GM23248 (cell line): Measurements from ENCODE around the gene LPO.

Experiments used
- EZH2 ChIP-seq: fragments of 200-600 bp; sonication (generic); IDR thresholded peaks from 2 replicates; pipeline ENCODE4 v1.6.1; 2018; ENCODE audit warnings: antibody characterized with exemption, mild to moderate bottlenecking; ENCODE audit not compliant: insufficient read depth, poor library complexity, severe bottlenecking
- EZH2phosphoT487 ChIP-seq: fragments of 200-600 bp; sonication (generic); IDR thresholded peaks from 2 replicates; pipeline ENCODE4 v1.6.1; 2018; ENCODE audit warnings: antibody characterized with exemption, moderate library complexity, mild to moderate bottlenecking, low read depth; ENCODE audit not compliant: insufficient read depth

DNA sequence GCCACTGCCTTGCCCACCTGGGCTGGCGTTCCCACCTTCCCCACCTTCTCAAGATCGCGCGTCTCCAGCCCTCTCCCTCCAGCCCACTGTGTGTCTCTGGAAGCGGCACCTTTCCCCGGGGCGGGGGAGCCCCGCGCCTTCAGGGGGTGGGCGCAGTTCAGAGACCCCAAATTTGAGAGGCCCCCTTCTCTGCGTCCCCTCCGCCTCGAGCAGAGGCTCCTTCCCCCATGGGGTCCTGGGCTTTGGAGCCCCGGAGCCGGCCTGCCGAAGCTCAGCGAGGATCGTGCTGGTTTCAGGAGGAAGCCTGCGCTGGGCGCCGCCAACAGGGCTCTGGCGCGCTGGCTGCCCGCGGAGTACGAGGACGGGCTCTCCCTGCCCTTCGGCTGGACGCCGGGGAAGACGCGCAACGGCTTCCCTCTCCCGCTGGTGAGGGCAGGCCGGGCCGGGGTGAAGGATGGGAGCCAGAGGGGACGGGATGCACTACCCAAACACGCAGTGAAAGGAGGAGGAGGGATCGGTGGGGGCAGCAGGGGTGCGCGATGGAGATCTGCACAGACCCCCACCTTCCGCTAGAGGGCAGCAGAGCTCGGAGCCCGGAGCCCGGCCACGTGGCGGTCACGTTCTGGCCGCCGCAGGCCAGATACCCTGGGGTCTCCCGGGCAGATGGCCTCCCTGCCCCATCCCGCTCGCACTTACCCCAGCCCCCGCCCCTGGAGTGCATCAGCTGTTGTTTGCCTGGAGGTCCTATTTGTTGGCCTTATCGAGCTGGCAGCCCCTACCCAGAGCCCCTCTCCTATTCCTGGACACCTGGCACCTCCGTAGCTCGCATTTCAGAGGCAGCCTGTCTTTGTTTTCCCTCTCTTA is 11.1 kb downstream of the LPO start:
- no peak for TF ChIP-seq EZH2phosphoT487
- TF ChIP-seq EZH2: no peak
